Measurements from ENCODE around the gene CYSRT1.

CYSRT1 gene

GRCh38 chr9:137271696-137272076 lies 46.7 kb downstream of the CYSRT1 start:
- DNase-seq (ENCODE audit: low spot score) = no peak

DNA sequence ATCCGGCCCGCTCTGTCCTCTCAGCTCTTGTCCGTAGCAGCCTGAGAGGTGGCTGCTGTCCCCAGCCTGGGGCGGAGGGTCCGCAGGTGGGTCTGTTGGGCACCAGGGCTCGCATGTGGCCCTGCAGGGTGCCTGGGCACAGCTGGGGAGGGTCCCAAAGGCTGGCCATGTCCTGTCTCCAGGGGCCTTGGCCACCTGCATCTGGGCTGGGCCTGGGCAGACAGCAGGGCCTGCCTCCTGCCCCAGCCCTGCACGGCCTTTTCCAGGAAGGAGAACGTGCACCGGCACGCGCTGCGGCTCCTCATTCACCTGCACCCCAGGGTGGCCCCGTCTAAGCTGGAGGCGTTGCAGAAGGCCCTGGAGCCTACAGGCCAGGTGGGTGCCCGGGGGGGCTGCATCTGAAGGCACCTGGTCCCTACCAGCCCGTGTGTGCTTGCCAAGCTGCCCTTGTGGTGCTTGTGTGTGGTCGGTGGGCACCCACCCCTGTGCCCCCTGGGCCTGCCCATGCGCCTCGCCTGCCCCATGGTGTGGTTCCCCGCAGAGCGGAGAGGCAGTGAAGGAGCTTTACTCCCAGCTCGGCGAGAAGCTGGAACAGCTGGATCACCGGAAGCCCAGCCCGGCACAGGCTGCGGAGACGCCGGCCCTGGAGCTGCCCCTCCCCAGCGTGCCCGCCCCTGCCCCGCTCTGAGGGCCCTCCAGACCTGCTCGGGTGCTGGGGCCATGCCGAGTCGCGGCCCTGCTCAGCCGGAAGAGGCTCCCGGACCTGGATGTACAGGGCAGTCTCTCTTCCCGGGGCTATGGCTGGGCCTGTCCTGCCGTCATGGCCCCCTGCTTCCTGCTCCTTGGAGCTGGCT lies 47.5 kb downstream of the CYSRT1 start:
- no peak for DNase-seq (ENCODE audit: low spot score)

DNA sequence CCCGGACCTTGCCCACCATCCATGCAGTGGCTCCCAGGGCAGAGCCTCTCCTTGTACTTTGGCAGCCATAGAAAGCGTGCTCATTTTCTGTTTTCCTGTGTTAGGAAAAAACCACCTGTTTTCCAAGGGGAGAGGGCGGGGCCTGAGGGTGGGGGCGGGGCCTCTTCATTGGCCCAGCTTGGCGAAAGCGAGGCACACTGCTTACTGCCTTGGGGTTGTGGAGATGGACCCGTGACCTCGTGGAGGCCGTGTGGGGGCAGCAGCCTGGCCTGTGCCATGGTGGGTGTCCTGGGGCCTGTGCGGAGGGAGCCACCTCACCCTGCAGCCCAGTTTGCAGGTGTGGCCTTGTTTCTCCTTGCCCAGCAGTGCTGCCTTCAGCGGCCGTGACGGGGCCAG lies 48.1 kb downstream of the CYSRT1 start:
- no peak for DNase-seq (ENCODE audit: low spot score)

GRCh38 chr9:137273611-137274320 lies 48.8 kb downstream of the CYSRT1 start:
- DNase-seq (ENCODE audit: low spot score) = no peak

DNA sequence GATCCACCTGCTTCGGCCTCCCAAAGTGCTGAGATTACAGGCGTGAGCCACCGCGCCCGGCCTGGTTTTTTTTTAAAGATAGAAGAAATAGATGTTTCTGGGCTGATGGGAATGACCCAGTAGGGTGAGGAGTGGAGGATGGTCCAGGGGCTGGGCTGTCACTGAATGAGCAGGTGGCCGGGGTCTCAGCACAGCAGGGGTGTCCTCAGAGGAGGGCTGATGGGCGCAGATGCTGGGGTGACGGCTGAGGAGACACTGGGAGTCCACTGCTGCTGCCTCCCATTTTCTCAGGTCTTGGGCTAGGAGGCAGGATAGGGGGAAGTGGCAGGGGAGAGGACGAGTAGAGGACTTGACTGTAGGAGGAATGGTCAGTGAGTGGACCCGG lies 50.2 kb downstream of the CYSRT1 start:
- no peak for DNase-seq (ENCODE audit: low spot score)
